GM21423 (cell line): ENCODE results near the gene LHPP.
A peak's percentile ranks its signal among the peaks of the same experiment; 100 is the strongest.

Experiments
- ATAC-seq: cut with Tn5 transposase; IDR thresholded peaks from one replicate; pipeline ENCODE4 v1.9.1; 2021; ENCODE audit warnings: mild to moderate bottlenecking, moderate library complexity; ENCODE audit not compliant: unreplicated experiment

Gene LHPP

DNA sequence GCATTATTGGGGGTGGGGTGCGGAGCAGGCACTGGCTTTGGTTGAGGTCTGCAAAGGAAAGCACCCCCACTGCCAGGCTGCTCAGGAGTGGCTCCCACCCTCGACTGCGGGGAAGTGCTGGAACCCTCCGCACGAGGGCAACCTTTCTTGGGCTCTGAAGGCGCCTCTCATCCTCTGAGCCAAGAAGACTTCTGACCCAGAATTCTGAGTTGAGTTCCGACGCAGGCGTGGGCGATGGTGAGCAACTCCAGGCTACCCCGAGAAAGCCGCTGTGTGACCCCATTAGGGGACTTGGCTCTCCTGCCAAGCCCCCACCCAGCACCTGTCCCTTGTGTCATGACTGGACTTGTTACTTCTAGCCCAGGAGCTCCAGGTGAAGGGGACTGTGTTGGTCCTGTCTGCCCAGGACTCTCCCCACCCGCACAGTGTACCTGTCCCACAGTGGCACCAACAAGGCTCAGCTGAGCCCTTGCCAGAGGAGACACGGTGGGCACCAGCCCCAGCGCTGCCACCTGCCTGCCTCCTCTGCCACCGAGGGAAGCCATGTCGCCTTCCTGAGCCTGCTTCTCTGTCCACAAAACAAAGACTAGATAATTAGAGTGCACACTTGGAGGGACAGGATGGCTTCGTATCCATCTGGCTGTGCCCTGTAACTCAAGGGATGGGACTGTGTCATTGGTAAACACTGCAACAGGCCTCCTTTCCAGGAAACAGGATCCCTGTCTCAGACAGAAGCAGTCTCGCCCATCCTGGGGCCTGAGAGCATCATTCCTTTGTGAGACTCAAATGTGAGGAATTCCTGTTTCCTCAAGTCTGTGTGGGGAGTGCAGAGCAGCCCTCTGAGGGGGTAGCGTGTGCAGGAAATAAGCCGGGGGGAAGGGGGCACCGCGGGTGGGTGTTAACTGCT, 128.8 kb downstream of the LHPP start:
- ATAC-seq: no peak

- ATAC-seq: no peak
These were observed 129.5 kb downstream of the LHPP start for GRCh38 chr10:124591123-124591495.

- no peak for ATAC-seq
These were observed 130.5 kb downstream of the LHPP start for GRCh38 chr10:124592101-124592500.

GRCh38 chr10:124592736-124593430, 131.3 kb downstream of the LHPP start:
- no peak for ATAC-seq

GRCh38 chr10:124593431-124593985, 131.9 kb downstream of the LHPP start:
- ATAC-seq: no peak

DNA sequence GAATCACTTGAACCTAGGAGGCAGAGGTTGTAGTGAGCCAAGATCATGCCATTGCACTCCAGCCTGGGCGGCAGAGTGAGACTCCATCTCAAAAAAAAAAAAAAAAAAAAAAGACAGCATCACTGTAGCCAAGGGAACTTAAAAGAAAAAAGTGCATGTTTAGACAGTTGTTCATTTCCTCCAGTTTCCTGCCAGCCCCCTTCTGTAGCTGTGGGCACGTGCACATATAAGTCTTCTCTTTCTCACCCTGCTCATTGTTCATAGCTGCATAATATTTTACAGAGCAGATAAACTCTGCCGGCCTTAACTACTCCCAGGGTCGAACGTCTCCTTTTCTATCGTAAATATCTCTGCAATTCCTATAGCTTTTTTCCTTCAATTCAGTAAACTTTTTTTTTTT, 132.6 kb downstream of the LHPP start:
- no peak for ATAC-seq

DNA sequence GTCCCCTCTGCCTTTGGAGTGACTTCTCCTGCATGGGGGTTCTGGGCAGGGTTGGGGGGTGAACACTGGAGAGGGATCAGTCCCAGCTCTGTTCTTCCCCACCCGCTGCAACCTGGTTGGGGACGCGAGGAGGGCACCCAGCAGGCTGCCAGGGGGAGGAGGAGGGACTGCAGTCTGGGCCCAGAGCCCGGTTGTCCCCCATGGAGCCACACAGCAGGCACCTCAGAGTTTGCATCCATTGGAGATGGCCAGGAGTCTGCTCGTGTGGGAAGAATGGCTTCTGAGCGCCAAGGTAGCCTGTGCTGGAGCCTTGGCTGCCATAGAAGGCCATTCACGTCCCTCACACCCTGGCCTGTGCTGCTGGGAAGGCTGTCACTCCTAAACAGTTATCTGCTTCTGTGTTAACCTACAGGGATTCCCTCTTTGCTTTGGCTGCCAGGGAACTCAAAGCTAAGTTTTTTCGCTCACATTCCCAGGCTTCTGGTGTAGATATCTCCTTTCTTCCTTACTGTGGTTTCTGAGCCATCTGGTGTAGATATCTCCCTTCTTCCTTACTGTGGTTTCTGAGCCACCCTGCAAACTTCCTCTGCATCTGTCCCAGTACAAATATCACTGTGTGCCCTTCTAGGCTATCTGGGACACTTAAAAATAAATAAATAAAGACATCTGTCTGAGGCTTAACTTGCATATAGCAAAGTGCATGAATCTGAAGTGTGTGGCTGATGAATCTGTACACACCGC, 133.7 kb downstream of the LHPP start:
- ATAC-seq: no peak

GRCh38 chr10:124596116-124596785, 134.6 kb downstream of the LHPP start:
- ATAC-seq: no peak

DNA sequence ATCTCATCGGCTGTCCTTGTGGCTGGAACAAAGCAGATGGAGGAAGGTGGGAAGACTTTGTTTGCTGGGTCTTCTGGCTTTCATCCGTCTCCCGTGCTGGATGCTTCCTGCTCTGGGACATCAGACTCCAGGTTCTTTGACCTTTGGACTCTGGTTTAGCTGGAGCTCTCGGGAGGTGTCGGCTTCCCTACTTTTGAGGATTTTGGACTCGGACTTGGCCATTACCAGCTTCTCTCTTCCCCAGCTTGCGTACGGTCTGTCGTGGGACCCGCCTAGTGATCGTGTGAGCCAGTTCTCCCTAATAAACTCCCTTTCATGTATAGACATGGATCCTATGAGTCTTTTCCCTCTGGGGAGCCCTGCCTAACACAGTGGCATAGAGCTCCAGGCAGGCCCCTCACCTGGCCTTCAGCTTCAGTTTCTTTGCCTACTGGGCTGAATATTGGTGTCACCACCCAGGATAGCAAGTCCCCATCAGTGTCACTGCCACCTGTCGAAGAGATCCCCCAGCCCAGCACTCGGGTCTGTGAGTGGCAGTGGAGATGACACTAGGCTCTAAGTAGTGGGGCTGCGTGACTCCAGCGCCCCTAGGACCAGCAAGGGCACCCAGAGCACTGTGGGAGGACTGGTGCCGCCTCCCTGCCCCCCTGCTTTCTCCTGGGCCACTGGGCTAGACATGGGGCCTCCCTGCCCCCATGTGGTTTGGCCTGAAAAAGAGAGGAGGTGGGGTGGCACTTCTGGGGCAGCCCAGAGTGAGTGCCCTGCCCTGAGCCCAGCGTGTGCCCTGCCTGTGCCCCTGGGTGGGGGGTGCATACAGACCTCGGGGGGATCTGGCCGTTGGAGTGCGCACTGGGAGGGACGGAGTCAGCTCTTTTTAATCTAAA, 135.6 kb downstream of the LHPP start:
- no peak for ATAC-seq

DNA sequence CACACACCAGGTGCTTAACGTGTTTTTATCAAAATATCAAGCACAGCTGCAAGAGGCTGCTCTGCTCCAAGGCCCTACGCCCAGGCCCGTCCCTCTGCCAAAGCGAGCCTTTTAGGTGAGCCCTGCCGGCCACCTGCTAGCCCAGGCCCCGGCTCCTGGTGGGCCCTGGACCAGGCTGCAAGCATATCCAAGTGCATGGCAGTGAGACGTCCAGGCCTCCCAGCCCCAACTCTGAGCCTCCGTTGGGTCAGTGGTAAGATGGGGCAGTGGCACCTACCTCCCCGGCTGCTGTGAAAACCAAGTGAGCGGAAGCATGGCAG, 136.2 kb downstream of the LHPP start:
- no peak for ATAC-seq

GRCh38 chr10:124598196-124598595, 136.6 kb downstream of the LHPP start:
- no peak for ATAC-seq

GRCh38 chr10:124598773-124599587, 137.4 kb downstream of the LHPP start:
- no peak for ATAC-seq

GRCh38 chr10:124599588-124600050, 138.0 kb downstream of the LHPP start:
- ATAC-seq: no peak

- no peak for ATAC-seq
These were observed 138.6 kb downstream of the LHPP start for GRCh38 chr10:124600051-124600880.

- no peak for ATAC-seq
These were observed 139.4 kb downstream of the LHPP start for GRCh38 chr10:124601016-124601415.

DNA sequence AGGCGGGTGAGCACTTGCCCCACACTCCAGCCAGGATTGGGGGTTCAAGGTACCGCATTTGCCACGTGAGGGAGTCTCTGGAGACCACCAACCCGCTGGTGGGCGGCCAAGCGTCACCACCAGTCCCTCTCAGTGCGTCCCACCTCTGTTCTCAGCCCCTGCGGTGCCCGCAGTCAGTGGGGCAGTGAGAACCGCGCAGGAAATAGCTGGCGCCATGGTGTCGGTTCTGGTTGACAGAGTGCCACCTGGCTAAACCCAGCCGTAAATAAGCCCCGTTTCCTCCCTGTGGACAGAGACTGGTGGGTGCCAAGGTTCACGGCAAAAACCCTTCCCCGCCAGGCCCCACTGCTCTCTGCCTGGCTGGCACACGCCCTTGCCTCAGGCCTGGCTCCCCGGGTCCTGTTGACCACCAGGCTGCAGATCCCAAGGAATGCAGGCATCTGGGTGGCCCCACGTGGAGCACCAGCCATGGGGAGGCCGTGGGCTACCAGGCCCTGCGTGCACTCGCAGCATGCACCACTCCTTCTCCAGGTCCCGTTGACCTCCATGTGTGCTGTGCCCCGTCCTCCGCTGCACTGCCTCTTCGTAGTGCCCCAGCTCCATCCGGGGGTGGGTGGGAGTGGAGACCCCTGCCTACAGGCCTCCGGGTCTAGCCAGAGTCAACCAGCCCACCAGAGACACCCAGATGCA, 140.0 kb downstream of the LHPP start:
- peak; percentile 49 for ATAC-seq

DNA sequence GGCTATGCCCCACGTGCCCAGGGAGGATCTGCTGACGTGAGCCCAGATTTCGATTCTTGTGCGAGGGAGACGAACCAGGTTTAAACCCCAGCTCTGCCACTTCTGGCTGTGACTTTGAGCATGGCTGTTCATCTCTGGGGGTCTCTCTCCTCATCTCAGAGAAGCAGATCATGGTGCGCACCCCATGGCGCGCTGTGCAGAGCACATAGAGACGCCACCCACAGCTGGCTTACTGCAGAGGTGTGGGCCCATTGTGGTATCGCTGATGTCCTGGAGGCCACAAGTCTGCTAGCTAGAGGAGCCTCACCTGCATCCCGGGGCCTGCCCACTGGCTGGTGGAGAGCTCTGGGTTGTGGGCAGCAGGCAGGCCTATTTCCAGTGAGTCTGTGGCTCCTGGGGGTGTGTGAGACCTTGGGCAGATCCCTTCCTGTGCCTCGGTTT, 140.5 kb downstream of the LHPP start:
- no peak for ATAC-seq
